T-helper 2 cell treated with Interferon-gamma antibody and Interleukin-4, amounts not matched to agents 5 μg/mL and 100 μg/mL, for 36 hours (primary cell): ENCODE data around the gene HRAS.

ENCODE experiments used
- DNase-seq: peaks from one replicate; pipeline ENCODE4 v3.0.0; 2021; ENCODE audit warnings: low spot score
- H3K27ac Mint-ChIP-seq: one replicate; pipeline ENCODE4 v1.8.0; 2021; ENCODE audit warnings: mild to moderate bottlenecking, mixed read lengths
- H3K27me3 Mint-ChIP-seq: one replicate; pipeline ENCODE4 v1.8.0; 2021; ENCODE audit warnings: low read depth, mixed read lengths
- H3K36me3 Mint-ChIP-seq: one replicate; pipeline ENCODE4 v1.8.0; 2021; ENCODE audit warnings: low read depth, mixed read lengths
- H3K4me1 Mint-ChIP-seq: one replicate; pipeline ENCODE4 v1.8.0; 2021; ENCODE audit warnings: low read depth, mixed read lengths
- H3K4me3 Mint-ChIP-seq: one replicate; pipeline ENCODE4 v1.8.0; 2022; ENCODE audit warnings: mild to moderate bottlenecking, moderate library complexity, mixed read lengths
- H3K9me3 Mint-ChIP-seq: one replicate; pipeline ENCODE4 v1.8.0; 2021; ENCODE audit warnings: mixed read lengths

HRAS gene

GRCh38 chr11:506995-507726 lies 28.2 kb downstream of the HRAS start, which contains the start of gene RNH1:
Gene RNH1 (minus strand): TSS chr11:507242. CDS start chr11:502162, 5,080 bp downstream.
- Mint-ChIP-seq H3K9me3 (no peaks in the 10 kb centered on the region), H3K36me3 (peaks cover 20% of the 10 kb centered on the region), H3K27ac (peak within 1 kb of the TSS; percentile 100), H3K4me1 (peaks cover 23% of the 10 kb centered on the region), H3K4me3 (peak within 1 kb of the TSS; percentile 98), H3K27me3 (no peaks in the 10 kb centered on the region)
- peak; percentile 98 for DNase-seq

- DNase-seq = peak; percentile 97
- Mint-ChIP-seq H3K36me3 (peaks cover 18% of the 10 kb centered on the region), H3K4me3 (peak overlapping the region; percentile 98), H3K4me1 (peaks cover 23% of the 10 kb centered on the region), H3K9me3 (no peaks in the 10 kb centered on the region), H3K27ac (peak overlapping the region; percentile 100), H3K27me3 (no peaks in the 10 kb centered on the region)
These were observed 29.0 kb downstream of the HRAS start for GRCh38 chr11:506238-506994.

GRCh38 chr11:504994-505344 lies 30.4 kb downstream of the HRAS start:
- H3K4me1 Mint-ChIP-seq = peaks cover 23% of the 10 kb centered on the region
- no peaks in the 10 kb centered on the region for H3K9me3 Mint-ChIP-seq
- peak overlapping the region; percentile 98 for H3K4me3 Mint-ChIP-seq
- H3K27me3 Mint-ChIP-seq = no peaks in the 10 kb centered on the region
- peaks cover 22% of the 10 kb centered on the region for H3K36me3 Mint-ChIP-seq
- DNase-seq = no peak
- H3K27ac Mint-ChIP-seq = peak overlapping the region; percentile 100

GRCh38 chr11:504053-504993 lies 31.1 kb downstream of the HRAS start:
- Mint-ChIP-seq H3K36me3 (peaks cover 18% of the 10 kb centered on the region), H3K27me3 (no peaks in the 10 kb centered on the region), H3K27ac (peak overlapping the region; percentile 100), H3K9me3 (no peaks in the 10 kb centered on the region), H3K4me1 (peaks cover 23% of the 10 kb centered on the region), H3K4me3 (peak overlapping the region; percentile 98)
- peak; percentile 29 for DNase-seq

- peak overlapping the region; percentile 62 for H3K27ac Mint-ChIP-seq
- peak overlapping the region; percentile 58 for H3K4me3 Mint-ChIP-seq
- H3K27me3 Mint-ChIP-seq = no peaks in the 10 kb centered on the region
These were observed 32.0 kb downstream of the HRAS start for GRCh38 chr11:503179-503981.

GRCh38 chr11:502288-503178 lies 32.8 kb downstream of the HRAS start:
- peak overlapping the region; percentile 55 for H3K27ac Mint-ChIP-seq
- peaks cover 19% of the 10 kb centered on the region for H3K4me1 Mint-ChIP-seq
- peak overlapping the region; percentile 5 for H3K4me3 Mint-ChIP-seq
- peaks cover 21% of the 10 kb centered on the region for H3K36me3 Mint-ChIP-seq
- H3K27me3 Mint-ChIP-seq = no peaks in the 10 kb centered on the region
- H3K9me3 Mint-ChIP-seq = no peaks in the 10 kb centered on the region
- no peak for DNase-seq

More at GRCh38 chr11:503179-503981, 32.0 kb downstream of the HRAS start:
- Mint-ChIP-seq H3K4me1 (peaks cover 23% of the 10 kb centered on the region), H3K36me3 (peaks cover 14% of the 10 kb centered on the region), H3K9me3 (no peaks in the 10 kb centered on the region)
- DNase-seq = peak; percentile 13

GRCh38 chr11:501683-502287 lies 33.6 kb downstream of the HRAS start:
- Mint-ChIP-seq H3K9me3 (no peaks in the 10 kb centered on the region), H3K27ac (peak overlapping the region; percentile 65), H3K36me3 (peaks cover 28% of the 10 kb centered on the region)

GRCh38 chr11:501001-501682 lies 34.2 kb downstream of the HRAS start:
- DNase-seq = no peak
- H3K4me3 Mint-ChIP-seq = no peak overlapping the region
- peaks cover 19% of the 10 kb centered on the region for H3K4me1 Mint-ChIP-seq
- H3K9me3 Mint-ChIP-seq = no peaks in the 10 kb centered on the region
- H3K27me3 Mint-ChIP-seq = no peaks in the 10 kb centered on the region
- no peak overlapping the region for H3K27ac Mint-ChIP-seq
- peaks cover 28% of the 10 kb centered on the region for H3K36me3 Mint-ChIP-seq

More at GRCh38 chr11:501683-502287, 33.6 kb downstream of the HRAS start:
- Mint-ChIP-seq H3K27me3 (no peaks in the 10 kb centered on the region), H3K4me1 (peaks cover 19% of the 10 kb centered on the region), H3K4me3 (peak overlapping the region; percentile 24)
- no peak for DNase-seq

GRCh38 chr11:499201-500076 lies 35.9 kb downstream of the HRAS start:
- Mint-ChIP-seq H3K9me3 (no peaks in the 10 kb centered on the region), H3K27ac (no peak overlapping the region), H3K27me3 (no peaks in the 10 kb centered on the region), H3K4me1 (peaks cover 5% of the 10 kb centered on the region), H3K4me3 (no peak overlapping the region), H3K36me3 (peaks cover 30% of the 10 kb centered on the region)
- DNase-seq = no peak

GRCh38 chr11:498297-499181 lies 36.8 kb downstream of the HRAS start:
- no peak for DNase-seq
- H3K27me3 Mint-ChIP-seq = no peaks in the 10 kb centered on the region
- H3K36me3 Mint-ChIP-seq = peaks cover 30% of the 10 kb centered on the region
- no peak overlapping the region for H3K27ac Mint-ChIP-seq
- no peaks in the 10 kb centered on the region for H3K9me3 Mint-ChIP-seq
- H3K4me3 Mint-ChIP-seq = no peak overlapping the region
- peaks cover 2% of the 10 kb centered on the region for H3K4me1 Mint-ChIP-seq
